ENCODE data around the gene CPVL. TPM values are rescaled to one million over a fixed set of nuclear protein-coding genes. Genes with fewer than 3 reads are reported as not detected.

The CPVL gene
- total RNA-seq, 2 donors from 2014 or later = 32.4 to 53.3 TPM

DNA sequence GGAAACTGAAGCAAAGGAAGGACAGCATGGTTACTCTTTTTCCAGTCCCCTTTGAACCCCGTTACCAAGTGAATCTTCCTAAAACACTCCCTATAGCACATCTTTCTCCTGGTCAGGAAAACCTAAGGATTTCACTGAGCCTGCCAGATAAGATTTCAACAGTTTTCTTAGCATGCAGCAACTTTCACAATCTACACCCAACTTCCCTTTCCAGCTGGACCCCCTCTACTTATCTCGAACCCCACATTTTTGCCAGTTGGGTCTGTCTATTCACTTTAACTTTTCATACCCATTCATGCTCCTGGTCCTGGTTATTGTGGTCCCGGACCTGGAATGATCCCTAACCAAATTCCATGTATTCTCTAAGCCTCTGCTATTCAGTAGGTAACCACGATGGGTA, 14.9 kb upstream of the CPVL start:
- no peak overlapping the region for H3K27ac Mint-ChIP-seq
- no peaks in the 10 kb centered on the region for H3K36me3 ChIP-seq (ENCODE audit: control insufficient read depth, insufficient read depth, low read length)
- no peak overlapping the region for H3K4me3 ChIP-seq (ENCODE audit: low read length)
- H3K4me1 ChIP-seq (ENCODE audit: control insufficient read depth, insufficient read depth, low read length) = peaks cover 26% of the 10 kb centered on the region
- H3K27me3 Mint-ChIP-seq (ENCODE audit: insufficient read depth) = no peaks in the 10 kb centered on the region
- TF ChIP-seq, protein P1, sequence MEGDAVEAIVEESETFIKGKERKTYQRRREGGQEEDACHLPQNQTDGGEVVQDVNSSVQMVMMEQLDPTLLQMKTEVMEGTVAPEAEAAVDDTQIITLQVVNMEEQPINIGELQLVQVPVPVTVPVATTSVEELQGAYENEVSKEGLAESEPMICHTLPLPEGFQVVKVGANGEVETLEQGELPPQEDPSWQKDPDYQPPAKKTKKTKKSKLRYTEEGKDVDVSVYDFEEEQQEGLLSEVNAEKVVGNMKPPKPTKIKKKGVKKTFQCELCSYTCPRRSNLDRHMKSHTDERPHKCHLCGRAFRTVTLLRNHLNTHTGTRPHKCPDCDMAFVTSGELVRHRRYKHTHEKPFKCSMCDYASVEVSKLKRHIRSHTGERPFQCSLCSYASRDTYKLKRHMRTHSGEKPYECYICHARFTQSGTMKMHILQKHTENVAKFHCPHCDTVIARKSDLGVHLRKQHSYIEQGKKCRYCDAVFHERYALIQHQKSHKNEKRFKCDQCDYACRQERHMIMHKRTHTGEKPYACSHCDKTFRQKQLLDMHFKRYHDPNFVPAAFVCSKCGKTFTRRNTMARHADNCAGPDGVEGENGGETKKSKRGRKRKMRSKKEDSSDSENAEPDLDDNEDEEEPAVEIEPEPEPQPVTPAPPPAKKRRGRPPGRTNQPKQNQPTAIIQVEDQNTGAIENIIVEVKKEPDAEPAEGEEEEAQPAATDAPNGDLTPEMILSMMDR (conservative IDR thresholded peaks at IDR 0.05) = no peak
- 91 to 92% methylated on average over 3 to 4 of the region's 4 CpGs for WGBS, 2 experiments (ENCODE audit: insufficient coverage in 1 of 2, insufficient read length in 1 of 2)
- no peaks in the 10 kb centered on the region for H3K27me3 ChIP-seq (ENCODE audit: control insufficient read depth, insufficient read depth, low read length, poor library complexity, severe bottlenecking)
- H3K27ac ChIP-seq (ENCODE audit: low read depth, low read length) = no peak overlapping the region
- no peak overlapping the region for H3K9ac ChIP-seq (ENCODE audit: extremely low read depth, low read length, poor library complexity, severe bottlenecking)
- H3K9me3 ChIP-seq (ENCODE audit: control insufficient read depth, low read length) = peaks cover 9% of the 10 kb centered on the region
- H3K9me3 Mint-ChIP-seq = peaks cover 9% of the 10 kb centered on the region
- peaks cover 39% of the 10 kb centered on the region for H3K4me1 Mint-ChIP-seq
- no peak overlapping the region for H3K4me3 Mint-ChIP-seq
- H3K36me3 Mint-ChIP-seq (ENCODE audit: low read depth) = peaks cover 6% of the 10 kb centered on the region
- DNase-seq = no peak

DNA sequence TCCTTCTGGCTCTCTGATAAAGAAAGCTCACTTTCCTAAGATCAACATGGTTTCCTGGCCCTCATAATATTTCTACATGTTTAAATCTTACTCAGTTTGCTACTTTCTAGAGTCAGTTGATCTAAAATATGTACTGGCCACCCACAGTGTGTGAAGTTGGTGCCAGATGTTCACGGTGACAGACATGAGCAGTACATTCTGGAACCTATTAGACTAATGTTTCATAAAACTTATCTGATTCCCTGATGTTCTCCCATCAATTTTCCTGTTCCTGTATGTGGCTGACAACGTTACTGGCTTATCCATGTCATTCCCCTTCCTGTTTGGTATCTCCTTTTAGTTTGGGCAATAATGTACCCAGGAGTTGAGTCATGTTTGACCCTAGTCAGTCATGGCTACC, 13.7 kb upstream of the CPVL start:
- DNase-seq = no peak
- peaks cover 4% of the 10 kb centered on the region for H3K9me3 ChIP-seq (ENCODE audit: control insufficient read depth, low read length)
- H3K27me3 ChIP-seq (ENCODE audit: control insufficient read depth, insufficient read depth, low read length, poor library complexity, severe bottlenecking) = no peaks in the 10 kb centered on the region
- no peak overlapping the region for H3K27ac Mint-ChIP-seq
- H3K9ac ChIP-seq (ENCODE audit: extremely low read depth, low read length, poor library complexity, severe bottlenecking) = no peak overlapping the region
- H3K4me1 Mint-ChIP-seq = peaks cover 39% of the 10 kb centered on the region
- H3K9me3 Mint-ChIP-seq = peaks cover 6% of the 10 kb centered on the region
- no peaks in the 10 kb centered on the region for H3K36me3 ChIP-seq (ENCODE audit: control insufficient read depth, insufficient read depth, low read length)
- TF ChIP-seq, protein P1 (conservative IDR thresholded peaks at IDR 0.05) = no peak
- H3K4me3 Mint-ChIP-seq = no peak overlapping the region
- WGBS, 2 experiments (ENCODE audit: insufficient coverage in 1 of 2, insufficient read length in 1 of 2) = 45 to 50% methylated on average over 2 of the region's 2 CpGs
- peaks cover 26% of the 10 kb centered on the region for H3K4me1 ChIP-seq (ENCODE audit: control insufficient read depth, insufficient read depth, low read length)
- no peak overlapping the region for H3K4me3 ChIP-seq (ENCODE audit: low read length)
- peaks cover 7% of the 10 kb centered on the region for H3K36me3 Mint-ChIP-seq (ENCODE audit: low read depth)
- H3K27me3 Mint-ChIP-seq (ENCODE audit: insufficient read depth) = no peaks in the 10 kb centered on the region
- no peak overlapping the region for H3K27ac ChIP-seq (ENCODE audit: low read depth, low read length)

DNA sequence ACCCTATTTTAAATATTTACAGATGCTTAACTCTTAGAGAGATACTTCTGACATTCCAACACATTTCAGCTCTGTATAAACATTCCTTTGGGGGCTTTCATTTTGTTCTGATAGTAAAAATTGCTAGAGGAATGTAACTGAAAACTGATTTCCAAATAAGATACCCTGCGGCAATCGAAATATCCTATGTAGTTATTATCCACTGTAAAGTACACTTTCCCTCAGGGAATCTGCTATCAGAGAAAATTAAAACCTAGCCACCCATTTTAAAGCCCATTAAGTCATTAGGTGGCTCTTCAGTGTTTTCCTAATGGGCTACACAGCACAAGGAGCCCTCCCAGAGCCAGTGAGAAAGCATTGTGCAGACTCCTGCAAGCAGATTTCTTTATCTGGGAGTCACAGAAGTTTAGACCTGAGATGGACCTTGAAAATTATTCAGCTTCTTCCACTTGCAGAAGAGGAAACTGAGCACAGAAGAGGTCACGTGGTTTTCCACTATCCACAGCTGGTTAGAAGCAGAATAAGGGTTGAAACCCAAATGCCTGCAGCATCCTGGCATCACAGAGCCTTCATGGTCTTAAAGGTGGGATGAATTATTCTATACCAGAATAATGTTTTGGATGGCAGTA, 12.6 kb upstream of the CPVL start:
- TF ChIP-seq, protein P1 (conservative IDR thresholded peaks at IDR 0.05) = no peak
- H3K4me1 ChIP-seq (ENCODE audit: control insufficient read depth, insufficient read depth, low read length) = peaks cover 26% of the 10 kb centered on the region
- no peaks in the 10 kb centered on the region for H3K27me3 Mint-ChIP-seq (ENCODE audit: insufficient read depth)
- peaks cover 11% of the 10 kb centered on the region for H3K9me3 Mint-ChIP-seq
- no peak for DNase-seq
- WGBS, 2 experiments (ENCODE audit: insufficient coverage in 1 of 2, insufficient read length in 1 of 2) = 82 to 83% methylated on average over 2 to 3 of the region's 3 CpGs
- no peaks in the 10 kb centered on the region for H3K36me3 ChIP-seq (ENCODE audit: control insufficient read depth, insufficient read depth, low read length)
- no peak overlapping the region for H3K27ac Mint-ChIP-seq
- H3K9ac ChIP-seq (ENCODE audit: extremely low read depth, low read length, poor library complexity, severe bottlenecking) = no peak overlapping the region
- H3K9me3 ChIP-seq (ENCODE audit: control insufficient read depth, low read length) = peaks cover 4% of the 10 kb centered on the region
- H3K4me3 ChIP-seq (ENCODE audit: low read length) = no peak overlapping the region
- no peak overlapping the region for H3K4me3 Mint-ChIP-seq
- H3K27me3 ChIP-seq (ENCODE audit: control insufficient read depth, insufficient read depth, low read length, poor library complexity, severe bottlenecking) = no peaks in the 10 kb centered on the region
- peaks cover 39% of the 10 kb centered on the region for H3K4me1 Mint-ChIP-seq
- H3K36me3 Mint-ChIP-seq (ENCODE audit: low read depth) = peaks cover 11% of the 10 kb centered on the region
- no peak overlapping the region for H3K27ac ChIP-seq (ENCODE audit: low read depth, low read length)
